Urinary bladder (tissue), 4 donors: Measurements from ENCODE around the gene F2RL3. TPM values are rescaled to one million over a fixed set of nuclear protein-coding genes. Genes with fewer than 3 reads are reported as not detected.

ENCODE experiments used
- DNase-seq: peaks from one replicate; pipeline ENCODE4 v3.0.0-alpha.2; 2015; ENCODE audit errors: extremely low spot score
- H3K27ac ChIP-seq: one replicate; pipeline ENCODE4 v1.5.1; 2013; ENCODE audit warnings: low read depth, mild to moderate bottlenecking, moderate library complexity
- H3K36me3 ChIP-seq: one replicate; pipeline ENCODE4 v1.6.1; 2013; ENCODE audit warnings: mild to moderate bottlenecking, moderate library complexity; ENCODE audit not compliant: insufficient read depth
- H3K4me1 ChIP-seq: one replicate; pipeline ENCODE4 v1.6.1; 2013; ENCODE audit warnings: mild to moderate bottlenecking, moderate library complexity; ENCODE audit not compliant: insufficient read depth
- H3K4me3 ChIP-seq: one replicate; pipeline ENCODE4 v1.5.1; 2013; ENCODE audit warnings: low read depth, low read length
- WGBS: extraction: QIAGEN DNeasy Blood & Tissue Kit; methylation state at CpG from one replicate; pipeline ENCODE4 v1.1.7; 2013; 5-methylcytosine and 5-hydroxymethylcytosine counted together
- polyA plus RNA-seq: library from polyadenylated mRNA; stranded (reverse); fragments of 200-250 nt; gene quantifications from one replicate; pipeline ENCODE4 v1.2.3, GENCODE V29; 2013
- total RNA-seq: library from RNA; depleted of rRNA; stranded (reverse); fragments of >200 nt; gene quantifications from one replicate; pipeline ENCODE4 v1.2.3, GENCODE V29; 2014
- donor health status: healthy with polysubstance abuse.
- donor health status: healthy.

F2RL3 gene
- total and polyA plus RNA-seq, 2 donors: 0.63 to 5.4 TPM

- no peak overlapping the region for H3K27ac ChIP-seq
- H3K4me3 ChIP-seq: no peak overlapping the region
- no peak for DNase-seq
- no peaks in the 10 kb centered on the region for H3K4me1 ChIP-seq
- 93% methylated on average over 8 of the region's 8 CpGs for WGBS
- peaks cover 17% of the 10 kb centered on the region for H3K36me3 ChIP-seq
Measured at GRCh38 chr19:16880884-16881554, 7.8 kb upstream of the F2RL3 start.

DNA sequence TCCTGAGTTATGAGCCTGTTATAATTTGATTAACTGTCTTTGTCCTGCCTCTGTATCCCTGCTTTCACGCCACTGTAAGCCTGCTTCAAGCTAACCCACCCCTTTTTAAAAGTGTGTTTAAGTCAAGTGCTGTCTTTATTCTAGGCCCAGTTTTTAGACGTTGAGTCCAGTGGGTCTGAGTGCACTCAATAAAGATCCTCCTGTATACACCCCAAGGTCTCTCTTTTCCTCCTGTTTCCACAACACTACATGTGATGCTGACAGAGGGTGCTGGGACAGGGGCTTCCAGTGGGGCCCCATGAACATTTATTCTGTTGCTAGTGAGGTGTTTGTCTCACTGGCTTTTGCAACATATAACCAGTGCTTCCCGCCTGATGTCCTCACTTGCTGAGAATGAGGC, 6.7 kb upstream of the F2RL3 start:
- Histone ChIP-seq H3K27ac (no peak overlapping the region), H3K4me3 (no peak overlapping the region), H3K4me1 (no peaks in the 10 kb centered on the region), H3K36me3 (peaks cover 13% of the 10 kb centered on the region)
- 94% methylated on average over 3 of the region's 3 CpGs for WGBS
- DNase-seq: no peak

- Histone ChIP-seq H3K4me1 (no peaks in the 10 kb centered on the region), H3K36me3 (peaks cover 9% of the 10 kb centered on the region), H3K4me3 (no peak overlapping the region), H3K27ac (no peak overlapping the region)
- 79% methylated on average over 3 of the region's 3 CpGs for WGBS
- no peak for DNase-seq
Measured at GRCh38 chr19:16883522-16883921, 5.3 kb upstream of the F2RL3 start.

DNA sequence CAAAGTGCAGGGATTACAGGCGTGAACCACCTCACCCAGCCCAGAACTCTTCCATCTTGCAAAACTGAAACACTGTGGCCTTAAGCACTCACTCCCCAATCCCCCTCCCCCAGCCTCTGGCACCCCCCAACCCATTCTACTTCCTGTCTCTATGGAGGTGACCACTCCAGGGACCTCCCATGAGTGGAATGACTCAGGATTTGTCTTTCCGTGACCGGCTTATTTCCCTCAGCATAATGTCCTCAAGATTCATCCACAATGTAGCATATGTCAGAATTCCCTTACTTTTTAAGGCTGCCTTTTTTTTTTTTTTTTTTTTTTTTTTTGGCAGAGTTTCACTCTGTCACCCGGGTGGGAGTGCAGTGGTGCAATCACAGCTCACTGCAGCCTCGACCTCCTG, 3.6 kb upstream of the F2RL3 start:
- DNase-seq: no peak
- 56% methylated on average over 5 of the region's 5 CpGs for WGBS
- no peak overlapping the region for H3K4me3 ChIP-seq
- H3K4me1 ChIP-seq: no peaks in the 10 kb centered on the region
- no peaks in the 10 kb centered on the region for H3K36me3 ChIP-seq
- H3K27ac ChIP-seq: no peak overlapping the region

DNA sequence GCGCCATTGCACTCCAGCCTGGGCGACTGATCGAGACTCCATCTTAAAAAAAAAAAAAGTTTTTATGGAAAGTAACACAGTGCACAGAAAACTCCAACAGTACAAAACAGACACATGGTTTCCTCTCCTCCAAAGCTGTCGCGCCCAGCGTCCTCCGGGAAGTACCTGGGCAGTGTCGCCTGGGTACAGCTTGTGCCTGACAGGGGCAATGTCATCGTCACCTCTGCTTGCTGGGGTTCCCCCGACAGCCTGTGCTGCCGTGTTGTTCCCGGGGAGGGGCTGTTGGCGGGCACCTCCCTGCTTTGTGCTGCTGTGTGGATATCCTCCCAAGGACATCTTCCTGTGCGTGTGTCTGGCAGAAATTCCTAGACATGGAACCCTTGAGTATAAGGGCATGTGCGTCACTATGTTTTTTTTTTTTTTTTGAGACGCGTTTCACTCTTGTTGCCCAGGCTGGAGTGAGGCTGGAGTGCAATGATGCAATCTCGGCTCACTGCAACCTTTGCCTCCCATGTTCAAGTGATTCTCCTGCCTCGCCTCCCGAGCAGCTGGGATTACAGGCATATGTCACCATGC, 2.4 kb upstream of the F2RL3 start:
- no peaks in the 10 kb centered on the region for H3K4me1 ChIP-seq
- no peak for DNase-seq
- H3K36me3 ChIP-seq: no peaks in the 10 kb centered on the region
- no peak overlapping the region for H3K4me3 ChIP-seq
- no peak overlapping the region for H3K27ac ChIP-seq
- WGBS: 61% methylated on average over 20 of the region's 20 CpGs

GRCh38 chr19:16887353-16888265, 1.2 kb upstream of the F2RL3 start:
- no peak overlapping the region for H3K4me3 ChIP-seq
- 66% methylated on average over 17 of the region's 17 CpGs for WGBS
- no peaks in the 10 kb centered on the region for H3K4me1 ChIP-seq
- no peak for DNase-seq
- no peaks in the 10 kb centered on the region for H3K36me3 ChIP-seq
- H3K27ac ChIP-seq: no peak overlapping the region

DNA sequence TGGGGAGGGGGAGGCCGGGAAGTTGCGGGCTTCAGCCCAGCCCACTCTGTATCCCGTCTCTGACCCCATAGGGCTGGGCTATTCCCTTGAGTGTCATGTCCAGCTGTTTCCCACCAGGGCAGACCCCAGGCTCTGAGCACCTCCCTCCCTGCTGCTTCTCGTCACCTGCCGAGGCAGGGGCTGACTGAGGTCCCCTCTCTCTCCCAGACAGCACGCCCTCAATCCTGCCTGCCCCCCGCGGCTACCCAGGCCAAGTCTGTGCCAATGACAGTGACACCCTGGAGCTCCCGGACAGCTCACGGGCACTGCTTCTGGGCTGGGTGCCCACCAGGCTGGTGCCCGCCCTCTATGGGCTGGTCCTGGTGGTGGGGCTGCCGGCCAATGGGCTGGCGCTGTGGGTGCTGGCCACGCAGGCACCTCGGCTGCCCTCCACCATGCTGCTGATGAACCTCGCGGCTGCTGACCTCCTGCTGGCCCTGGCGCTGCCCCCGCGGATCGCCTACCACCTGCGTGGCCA, 625 bp downstream of the F2RL3 start:
- Histone ChIP-seq H3K4me1 (no peaks in the 10 kb centered on the region), H3K36me3 (no peaks in the 10 kb centered on the region), H3K4me3 (no peak overlapping the region), H3K27ac (no peak overlapping the region)
- WGBS: 57% methylated on average over 22 of the region's 22 CpGs
- no peak for DNase-seq

DNA sequence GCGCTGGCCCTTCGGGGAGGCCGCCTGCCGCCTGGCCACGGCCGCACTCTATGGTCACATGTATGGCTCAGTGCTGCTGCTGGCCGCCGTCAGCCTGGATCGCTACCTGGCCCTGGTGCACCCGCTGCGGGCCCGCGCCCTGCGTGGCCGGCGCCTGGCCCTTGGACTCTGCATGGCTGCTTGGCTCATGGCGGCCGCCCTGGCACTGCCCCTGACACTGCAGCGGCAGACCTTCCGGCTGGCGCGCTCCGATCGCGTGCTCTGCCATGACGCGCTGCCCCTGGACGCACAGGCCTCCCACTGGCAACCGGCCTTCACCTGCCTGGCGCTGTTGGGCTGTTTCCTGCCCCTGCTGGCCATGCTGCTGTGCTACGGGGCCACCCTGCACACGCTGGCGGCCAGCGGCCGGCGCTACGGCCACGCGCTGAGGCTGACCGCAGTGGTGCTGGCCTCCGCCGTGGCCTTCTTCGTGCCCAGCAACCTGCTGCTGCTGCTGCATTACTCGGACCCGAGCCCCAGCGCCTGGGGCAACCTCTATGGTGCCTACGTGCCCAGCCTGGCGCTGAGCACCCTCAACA, 1.2 kb downstream of the F2RL3 start:
- Histone ChIP-seq H3K36me3 (no peaks in the 10 kb centered on the region), H3K4me3 (no peak overlapping the region), H3K27ac (no peak overlapping the region), H3K4me1 (no peaks in the 10 kb centered on the region)
- DNase-seq: no peak
- 94% methylated on average over 48 of the region's 48 CpGs for WGBS

DNA sequence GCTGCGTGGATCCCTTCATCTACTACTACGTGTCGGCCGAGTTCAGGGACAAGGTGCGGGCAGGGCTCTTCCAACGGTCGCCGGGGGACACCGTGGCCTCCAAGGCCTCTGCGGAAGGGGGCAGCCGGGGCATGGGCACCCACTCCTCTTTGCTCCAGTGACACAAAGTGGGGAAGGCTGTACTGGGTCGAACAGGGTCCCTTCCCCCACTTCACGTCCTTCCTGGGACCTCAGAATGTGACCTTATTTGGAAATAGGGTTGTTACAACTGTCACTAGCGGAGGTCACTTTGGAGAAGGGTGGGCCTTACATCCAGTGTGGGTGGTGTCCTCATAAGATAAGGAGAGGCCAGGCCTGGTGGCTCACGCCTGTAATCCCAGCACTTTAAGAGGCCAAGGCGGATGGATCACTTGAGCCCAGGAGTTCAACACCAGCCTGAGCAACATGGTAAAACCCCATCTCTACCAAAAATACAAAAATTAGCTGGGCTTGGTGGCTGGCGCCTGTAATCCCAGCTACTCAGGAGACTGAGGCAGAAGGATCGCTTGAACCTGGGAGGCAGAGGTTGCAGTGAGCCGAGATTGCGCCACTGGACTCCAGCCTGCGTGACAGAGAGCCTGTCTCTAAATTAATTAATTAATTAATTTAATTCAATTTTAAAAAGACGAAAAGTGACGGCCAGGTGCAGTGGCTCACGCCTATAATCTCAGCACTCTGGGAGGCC, 1.8 kb downstream of the F2RL3 start:
- no peak overlapping the region for H3K27ac ChIP-seq
- WGBS: 87% methylated on average over 24 of the region's 24 CpGs
- H3K4me1 ChIP-seq: no peaks in the 10 kb centered on the region
- DNase-seq: no peak
- H3K4me3 ChIP-seq: no peak overlapping the region
- no peaks in the 10 kb centered on the region for H3K36me3 ChIP-seq

DNA sequence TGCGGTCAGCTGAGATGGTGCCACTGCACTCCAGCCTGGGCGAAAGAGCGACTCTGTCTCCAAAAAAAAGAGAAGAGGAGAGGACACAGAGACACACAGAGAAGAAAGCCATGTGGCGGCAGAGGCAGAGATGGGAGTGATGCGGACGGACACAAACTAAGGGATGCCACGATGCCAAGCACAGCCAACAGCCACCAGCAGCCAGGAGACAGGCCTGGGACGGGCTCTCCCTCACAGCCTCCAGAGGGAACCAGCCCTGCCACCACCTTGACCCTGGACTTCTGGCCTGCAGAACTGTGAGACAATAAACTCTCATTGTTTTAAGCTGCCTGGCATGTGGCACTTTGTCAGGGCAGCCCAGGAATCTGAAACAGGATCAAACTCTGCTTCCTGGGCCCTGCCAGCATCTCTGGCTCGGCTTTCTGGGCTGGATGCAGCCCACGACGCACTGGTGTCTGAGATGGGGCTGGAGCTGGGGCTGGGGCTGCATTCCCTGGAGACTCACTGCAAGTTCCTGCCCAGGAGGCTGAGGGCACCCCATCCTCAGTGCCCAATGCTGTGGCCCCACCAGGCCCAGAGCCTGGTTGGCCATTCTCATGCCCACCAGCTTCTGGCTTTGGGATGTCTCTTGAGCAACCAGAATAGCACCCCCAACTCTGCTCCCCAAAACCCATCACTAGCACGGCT, 3.0 kb downstream of the F2RL3 start:
- WGBS: 86% methylated on average over 12 of the region's 12 CpGs
- DNase-seq: no peak
- Histone ChIP-seq H3K27ac (no peak overlapping the region), H3K4me1 (no peaks in the 10 kb centered on the region), H3K36me3 (no peaks in the 10 kb centered on the region), H3K4me3 (no peak overlapping the region)

- H3K4me3 ChIP-seq: no peak overlapping the region
- no peaks in the 10 kb centered on the region for H3K36me3 ChIP-seq
- no peak overlapping the region for H3K27ac ChIP-seq
- DNase-seq: no peak
- no peaks in the 10 kb centered on the region for H3K4me1 ChIP-seq
- 59% methylated on average over 4 of the region's 4 CpGs for WGBS
Measured at GRCh38 chr19:16892436-16892835, 3.6 kb downstream of the F2RL3 start.

DNA sequence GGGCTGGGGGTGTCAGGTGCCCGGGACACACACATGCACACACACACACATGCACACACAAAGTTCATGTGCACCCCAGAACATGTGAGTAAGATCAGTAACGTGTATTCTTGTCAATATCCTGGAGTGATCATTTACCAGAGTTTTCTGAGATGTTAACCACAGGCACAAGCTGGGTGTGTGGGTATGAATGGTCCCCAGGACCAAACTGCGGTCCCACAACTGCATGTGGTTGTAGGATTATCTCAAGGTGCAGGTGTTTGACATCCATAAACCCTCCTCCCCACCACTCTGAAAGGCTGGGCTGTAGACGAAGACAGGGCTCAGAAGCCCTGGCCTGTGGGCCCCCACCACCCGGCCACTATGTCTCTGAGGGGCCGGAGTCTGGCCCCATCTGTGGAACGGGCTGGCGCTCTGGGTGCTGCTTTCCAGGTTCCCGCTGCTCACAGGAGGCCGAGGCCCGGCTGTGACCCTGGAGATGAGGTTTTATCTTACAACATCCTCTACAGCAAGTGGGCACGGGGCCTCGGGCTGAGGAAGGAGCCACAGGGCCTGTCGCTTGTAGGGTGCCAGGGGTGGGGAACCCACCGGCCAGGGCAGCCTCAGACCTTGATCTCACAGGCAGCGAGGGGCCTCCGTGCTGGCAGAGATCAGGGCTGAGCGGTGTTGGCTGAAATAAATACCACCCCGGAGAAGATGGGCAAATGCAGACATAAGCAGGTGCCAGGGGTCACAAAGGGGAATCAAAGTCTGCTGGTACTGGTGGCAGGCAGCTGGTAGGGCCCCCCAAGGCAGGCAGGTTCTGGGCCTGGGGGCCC, 4.3 kb downstream of the F2RL3 start:
- Histone ChIP-seq H3K4me3 (no peak overlapping the region), H3K27ac (no peak overlapping the region), H3K4me1 (no peaks in the 10 kb centered on the region), H3K36me3 (no peaks in the 10 kb centered on the region)
- 86% methylated on average over 19 of the region's 19 CpGs for WGBS
- no peak for DNase-seq
